Activated CD8-positive, alpha-beta memory T cell treated with anti-CD3 and anti-CD28 coated beads, Interleukin-2, amount 10 ng/mL, durations not matched to agents 7 days and 5 days (primary cell): ENCODE measurements around the gene ERGIC2. TPM values are rescaled to one million over a fixed set of nuclear protein-coding genes. Genes with fewer than 3 reads are reported as not detected.

ENCODE experiments used
- ATAC-seq: fragments of 150-1000 bp; cut with Tn5 transposase; one replicate; pipeline ENCODE4 v1.10.0; 2021; ENCODE audit warnings: moderate library complexity
- CTCF ChIA-PET: fragments of 350-600 bp; sonication (Branson Sonifier 250); formaldehyde crosslinking; loops from one replicate; lab custom pipeline; 2021; ENCODE audit warnings: antibody characterized with exemption; lab: Charles Lee
- DNase-seq: peaks from one replicate; pipeline ENCODE4 v3.0.0-alpha.2; 2020
- H3K27ac Mint-ChIP-seq: one replicate; pipeline ENCODE4 v1.8.0; 2021; ENCODE audit warnings: mild to moderate bottlenecking, mixed read lengths
- H3K27me3 Mint-ChIP-seq: one replicate; pipeline ENCODE4 v1.8.0; 2021; ENCODE audit warnings: mixed read lengths
- H3K36me3 Mint-ChIP-seq: one replicate; pipeline ENCODE4 v1.8.0; 2021; ENCODE audit warnings: mild to moderate bottlenecking, mixed read lengths
- H3K4me1 Mint-ChIP-seq: one replicate; pipeline ENCODE4 v1.8.0; 2021; ENCODE audit warnings: mixed read lengths
- H3K4me3 Mint-ChIP-seq: one replicate; pipeline ENCODE4 v1.8.0; 2021; ENCODE audit warnings: mild to moderate bottlenecking, moderate library complexity, mixed read lengths
- H3K9me3 Mint-ChIP-seq: one replicate; pipeline ENCODE4 v1.8.0; 2022; ENCODE audit warnings: low read depth, mixed read lengths
- total RNA-seq, 2 experiments: library from RNA; stranded (reverse); gene quantifications; one replicate each; pipeline ENCODE4 v1.2.3, GENCODE V29; 2021

ERGIC2 gene
- total RNA-seq: 10 to 100 TPM; 67.0 to 75.5 TPM

- ATAC-seq (peak; percentile 94), DNase-seq (peak; percentile 95)
- CTCF ChIA-PET: interaction anchor here (1.1 kb wide), 1 partner anchor 64 kb away, joined by 3 read pairs; no protein-coding TSS in a partner anchor
- H3K27ac Mint-ChIP-seq: peak within 1 kb of the TSS; percentile 88
- peaks cover 35% of the 10 kb centered on the region for H3K4me1 Mint-ChIP-seq
- peaks cover 17% of the 10 kb centered on the region for H3K36me3 Mint-ChIP-seq
- H3K9me3 Mint-ChIP-seq: no peaks in the 10 kb centered on the region
- no peaks in the 10 kb centered on the region for H3K27me3 Mint-ChIP-seq
- H3K4me3 Mint-ChIP-seq: peak within 1 kb of the TSS; percentile 84
Measured at GRCh38 chr12:29380536-29381523, at the start of gene ERGIC2. TSS of gene ERGIC2 (minus strand) at chr12:29381172. CDS start at chr12:29371633, 9,539 bp downstream.

GRCh38 chr12:29430716-29431044 is 49.7 kb upstream of the ERGIC2 start:
- no peaks in the 10 kb centered on the region for H3K9me3 Mint-ChIP-seq
- ATAC-seq: no peak
- no peaks in the 10 kb centered on the region for H3K4me1 Mint-ChIP-seq
- H3K27ac Mint-ChIP-seq: no peak overlapping the region
- H3K36me3 Mint-ChIP-seq: peaks cover 3% of the 10 kb centered on the region
- DNase-seq: no peak
- no peak overlapping the region for H3K4me3 Mint-ChIP-seq
- peaks cover 6% of the 10 kb centered on the region for H3K27me3 Mint-ChIP-seq
- CTCF ChIA-PET: no interaction called here

- H3K4me1 Mint-ChIP-seq: no peaks in the 10 kb centered on the region
- no peaks in the 10 kb centered on the region for H3K9me3 Mint-ChIP-seq
- CTCF ChIA-PET: no interaction called here
- no peak for ATAC-seq
- no peak overlapping the region for H3K27ac Mint-ChIP-seq
- H3K27me3 Mint-ChIP-seq: peaks cover 6% of the 10 kb centered on the region
- H3K36me3 Mint-ChIP-seq: peaks cover 3% of the 10 kb centered on the region
- H3K4me3 Mint-ChIP-seq: no peak overlapping the region
- no peak for DNase-seq
Measured at GRCh38 chr12:29429999-29430715, 49.2 kb upstream of the ERGIC2 start.

GRCh38 chr12:29428633-29429032 is 47.7 kb upstream of the ERGIC2 start:
- ATAC-seq: no peak
- no peaks in the 10 kb centered on the region for H3K9me3 Mint-ChIP-seq
- CTCF ChIA-PET: no interaction called here

GRCh38 chr12:29427964-29428363 is 47.0 kb upstream of the ERGIC2 start:
- no peak overlapping the region for H3K27ac Mint-ChIP-seq
- no peaks in the 10 kb centered on the region for H3K9me3 Mint-ChIP-seq
- peaks cover 3% of the 10 kb centered on the region for H3K36me3 Mint-ChIP-seq
- peaks cover 6% of the 10 kb centered on the region for H3K27me3 Mint-ChIP-seq
- no peak overlapping the region for H3K4me3 Mint-ChIP-seq
- ATAC-seq (no peak), DNase-seq (no peak)
- CTCF ChIA-PET: interaction anchor here (1.0 to 1.5 kb wide), 2 partner anchors 110 to 464 kb away, joined by 3 read pairs; no protein-coding TSS in a partner anchor
- no peaks in the 10 kb centered on the region for H3K4me1 Mint-ChIP-seq

More at GRCh38 chr12:29428633-29429032, 47.7 kb upstream of the ERGIC2 start:
- peaks cover 6% of the 10 kb centered on the region for H3K27me3 Mint-ChIP-seq
- no peak for DNase-seq
- H3K27ac Mint-ChIP-seq: no peak overlapping the region
- H3K36me3 Mint-ChIP-seq: peaks cover 3% of the 10 kb centered on the region
- no peak overlapping the region for H3K4me3 Mint-ChIP-seq
- H3K4me1 Mint-ChIP-seq: no peaks in the 10 kb centered on the region

GRCh38 chr12:29426498-29426897 is 45.5 kb upstream of the ERGIC2 start:
- Mint-ChIP-seq H3K4me1 (no peaks in the 10 kb centered on the region), H3K36me3 (peaks cover 1% of the 10 kb centered on the region), H3K4me3 (no peak overlapping the region), H3K27ac (no peak overlapping the region), H3K27me3 (peaks cover 8% of the 10 kb centered on the region), H3K9me3 (no peaks in the 10 kb centered on the region)
- no peak for ATAC-seq
- CTCF ChIA-PET: interaction anchor here (1.5 kb wide), 1 partner anchor 109 kb away, joined by 3 read pairs; no protein-coding TSS in a partner anchor
- no peak for DNase-seq

GRCh38 chr12:29425722-29426121 is 44.8 kb upstream of the ERGIC2 start:
- ATAC-seq: no peak
- CTCF ChIA-PET: no interaction called here
- no peaks in the 10 kb centered on the region for H3K9me3 Mint-ChIP-seq
- H3K27me3 Mint-ChIP-seq: peaks cover 10% of the 10 kb centered on the region
- H3K36me3 Mint-ChIP-seq: peaks cover 1% of the 10 kb centered on the region
- H3K4me1 Mint-ChIP-seq: no peaks in the 10 kb centered on the region
- no peak for DNase-seq
- no peak overlapping the region for H3K27ac Mint-ChIP-seq
- no peak overlapping the region for H3K4me3 Mint-ChIP-seq

GRCh38 chr12:29416748-29417147 is 35.8 kb upstream of the ERGIC2 start:
- Mint-ChIP-seq H3K27me3 (peaks cover 16% of the 10 kb centered on the region), H3K4me1 (no peaks in the 10 kb centered on the region), H3K4me3 (no peak overlapping the region), H3K27ac (no peak overlapping the region), H3K36me3 (no peaks in the 10 kb centered on the region), H3K9me3 (no peaks in the 10 kb centered on the region)
- CTCF ChIA-PET: no interaction called here
- DNase-seq (no peak), ATAC-seq (no peak)

GRCh38 chr12:29415111-29415510 is 34.1 kb upstream of the ERGIC2 start:
- CTCF ChIA-PET: no interaction called here
- Mint-ChIP-seq H3K9me3 (no peaks in the 10 kb centered on the region), H3K4me1 (no peaks in the 10 kb centered on the region), H3K27ac (no peak overlapping the region), H3K36me3 (no peaks in the 10 kb centered on the region), H3K4me3 (no peak overlapping the region), H3K27me3 (peaks cover 14% of the 10 kb centered on the region)
- ATAC-seq (no peak), DNase-seq (no peak)

GRCh38 chr12:29414368-29414767 is 33.4 kb upstream of the ERGIC2 start:
- CTCF ChIA-PET: no interaction called here
- H3K27ac Mint-ChIP-seq: no peak overlapping the region
- no peak for ATAC-seq
- no peaks in the 10 kb centered on the region for H3K4me1 Mint-ChIP-seq
- peaks cover 16% of the 10 kb centered on the region for H3K27me3 Mint-ChIP-seq
- H3K9me3 Mint-ChIP-seq: no peaks in the 10 kb centered on the region
- DNase-seq: no peak
- H3K36me3 Mint-ChIP-seq: no peaks in the 10 kb centered on the region
- no peak overlapping the region for H3K4me3 Mint-ChIP-seq

GRCh38 chr12:29405561-29405960 is 24.6 kb upstream of the ERGIC2 start:
- DNase-seq (no peak), ATAC-seq (no peak)
- CTCF ChIA-PET: no interaction called here
- Mint-ChIP-seq H3K4me1 (no peaks in the 10 kb centered on the region), H3K36me3 (no peaks in the 10 kb centered on the region), H3K27ac (no peak overlapping the region), H3K9me3 (no peaks in the 10 kb centered on the region), H3K4me3 (no peak overlapping the region), H3K27me3 (peaks cover 13% of the 10 kb centered on the region)

- Mint-ChIP-seq H3K36me3 (no peaks in the 10 kb centered on the region), H3K9me3 (no peaks in the 10 kb centered on the region), H3K27me3 (peaks cover 10% of the 10 kb centered on the region), H3K4me3 (no peak overlapping the region), H3K27ac (no peak overlapping the region), H3K4me1 (no peaks in the 10 kb centered on the region)
- ATAC-seq (no peak), DNase-seq (no peak)
- CTCF ChIA-PET: no interaction called here
Measured at GRCh38 chr12:29403991-29404390, 23.0 kb upstream of the ERGIC2 start.

- no peaks in the 10 kb centered on the region for H3K36me3 Mint-ChIP-seq
- CTCF ChIA-PET: no interaction called here
- H3K27ac Mint-ChIP-seq: no peak overlapping the region
- no peaks in the 10 kb centered on the region for H3K4me1 Mint-ChIP-seq
- no peaks in the 10 kb centered on the region for H3K9me3 Mint-ChIP-seq
- H3K27me3 Mint-ChIP-seq: peaks cover 10% of the 10 kb centered on the region
- DNase-seq (no peak), ATAC-seq (no peak)
- H3K4me3 Mint-ChIP-seq: no peak overlapping the region
Measured at GRCh38 chr12:29402437-29402836, 21.5 kb upstream of the ERGIC2 start.
